Measurements from ENCODE around the gene ATF7.

Gene ATF7

GRCh38 chr12:53508534-53509170 is 117.5 kb downstream of the ATF7 start:
- ATAC-seq: peak; percentile 95
- TF ChIP-seq, protein P1, sequence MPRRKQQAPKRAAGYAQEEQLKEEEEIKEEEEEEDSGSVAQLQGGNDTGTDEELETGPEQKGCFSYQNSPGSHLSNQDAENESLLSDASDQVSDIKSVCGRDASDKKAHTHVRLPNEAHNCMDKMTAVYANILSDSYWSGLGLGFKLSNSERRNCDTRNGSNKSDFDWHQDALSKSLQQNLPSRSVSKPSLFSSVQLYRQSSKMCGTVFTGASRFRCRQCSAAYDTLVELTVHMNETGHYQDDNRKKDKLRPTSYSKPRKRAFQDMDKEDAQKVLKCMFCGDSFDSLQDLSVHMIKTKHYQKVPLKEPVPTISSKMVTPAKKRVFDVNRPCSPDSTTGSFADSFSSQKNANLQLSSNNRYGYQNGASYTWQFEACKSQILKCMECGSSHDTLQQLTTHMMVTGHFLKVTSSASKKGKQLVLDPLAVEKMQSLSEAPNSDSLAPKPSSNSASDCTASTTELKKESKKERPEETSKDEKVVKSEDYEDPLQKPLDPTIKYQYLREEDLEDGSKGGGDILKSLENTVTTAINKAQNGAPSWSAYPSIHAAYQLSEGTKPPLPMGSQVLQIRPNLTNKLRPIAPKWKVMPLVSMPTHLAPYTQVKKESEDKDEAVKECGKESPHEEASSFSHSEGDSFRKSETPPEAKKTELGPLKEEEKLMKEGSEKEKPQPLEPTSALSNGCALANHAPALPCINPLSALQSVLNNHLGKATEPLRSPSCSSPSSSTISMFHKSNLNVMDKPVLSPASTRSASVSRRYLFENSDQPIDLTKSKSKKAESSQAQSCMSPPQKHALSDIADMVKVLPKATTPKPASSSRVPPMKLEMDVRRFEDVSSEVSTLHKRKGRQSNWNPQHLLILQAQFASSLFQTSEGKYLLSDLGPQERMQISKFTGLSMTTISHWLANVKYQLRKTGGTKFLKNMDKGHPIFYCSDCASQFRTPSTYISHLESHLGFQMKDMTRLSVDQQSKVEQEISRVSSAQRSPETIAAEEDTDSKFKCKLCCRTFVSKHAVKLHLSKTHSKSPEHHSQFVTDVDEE (CRISPR knock-in tag; IDR thresholded peaks at IDR 0.05): no peak
- no peak for TF ChIP-seq ZNF70 (CRISPR knock-in tag; IDR thresholded peaks at IDR 0.05)
- TF ChIP-seq PATZ1 (CRISPR knock-in tag; IDR thresholded peaks at IDR 0.05; ENCODE audit: borderline replicate concordance): no peak
- TF ChIP-seq, protein P2, sequence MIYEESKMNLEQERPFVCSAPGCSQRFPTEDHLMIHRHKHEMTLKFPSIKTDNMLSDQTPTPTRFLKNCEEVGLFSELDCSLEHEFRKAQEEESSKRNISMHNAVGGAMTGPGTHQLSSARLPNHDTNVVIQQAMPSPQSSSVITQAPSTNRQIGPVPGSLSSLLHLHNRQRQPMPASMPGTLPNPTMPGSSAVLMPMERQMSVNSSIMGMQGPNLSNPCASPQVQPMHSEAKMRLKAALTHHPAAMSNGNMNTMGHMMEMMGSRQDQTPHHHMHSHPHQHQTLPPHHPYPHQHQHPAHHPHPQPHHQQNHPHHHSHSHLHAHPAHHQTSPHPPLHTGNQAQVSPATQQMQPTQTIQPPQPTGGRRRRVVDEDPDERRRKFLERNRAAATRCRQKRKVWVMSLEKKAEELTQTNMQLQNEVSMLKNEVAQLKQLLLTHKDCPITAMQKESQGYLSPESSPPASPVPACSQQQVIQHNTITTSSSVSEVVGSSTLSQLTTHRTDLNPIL (CRISPR knock-in tag; IDR thresholded peaks at IDR 0.05; ENCODE audit: low read depth): no peak
- TF ChIP-seq, protein P3, sequence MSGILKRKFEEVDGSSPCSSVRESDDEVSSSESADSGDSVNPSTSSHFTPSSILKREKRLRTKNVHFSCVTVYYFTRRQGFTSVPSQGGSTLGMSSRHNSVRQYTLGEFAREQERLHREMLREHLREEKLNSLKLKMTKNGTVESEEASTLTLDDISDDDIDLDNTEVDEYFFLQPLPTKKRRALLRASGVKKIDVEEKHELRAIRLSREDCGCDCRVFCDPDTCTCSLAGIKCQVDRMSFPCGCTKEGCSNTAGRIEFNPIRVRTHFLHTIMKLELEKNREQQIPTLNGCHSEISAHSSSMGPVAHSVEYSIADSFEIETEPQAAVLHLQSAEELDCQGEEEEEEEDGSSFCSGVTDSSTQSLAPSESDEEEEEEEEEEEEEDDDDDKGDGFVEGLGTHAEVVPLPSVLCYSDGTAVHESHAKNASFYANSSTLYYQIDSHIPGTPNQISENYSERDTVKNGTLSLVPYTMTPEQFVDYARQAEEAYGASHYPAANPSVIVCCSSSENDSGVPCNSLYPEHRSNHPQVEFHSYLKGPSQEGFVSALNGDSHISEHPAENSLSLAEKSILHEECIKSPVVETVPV (CRISPR knock-in tag; IDR thresholded peaks at IDR 0.05): no peak
- no peak for TF ChIP-seq GLIS3 (CRISPR knock-in tag; IDR thresholded peaks at IDR 0.05)
- no peak for TF ChIP-seq SNAI2 (CRISPR knock-in tag; IDR thresholded peaks at IDR 0.05)

GRCh38 chr12:53507603-53507885 is 118.6 kb downstream of the ATF7 start:
- TF ChIP-seq CSDC2 (CRISPR knock-in tag; IDR thresholded peaks at IDR 0.05): no peak

DNA sequence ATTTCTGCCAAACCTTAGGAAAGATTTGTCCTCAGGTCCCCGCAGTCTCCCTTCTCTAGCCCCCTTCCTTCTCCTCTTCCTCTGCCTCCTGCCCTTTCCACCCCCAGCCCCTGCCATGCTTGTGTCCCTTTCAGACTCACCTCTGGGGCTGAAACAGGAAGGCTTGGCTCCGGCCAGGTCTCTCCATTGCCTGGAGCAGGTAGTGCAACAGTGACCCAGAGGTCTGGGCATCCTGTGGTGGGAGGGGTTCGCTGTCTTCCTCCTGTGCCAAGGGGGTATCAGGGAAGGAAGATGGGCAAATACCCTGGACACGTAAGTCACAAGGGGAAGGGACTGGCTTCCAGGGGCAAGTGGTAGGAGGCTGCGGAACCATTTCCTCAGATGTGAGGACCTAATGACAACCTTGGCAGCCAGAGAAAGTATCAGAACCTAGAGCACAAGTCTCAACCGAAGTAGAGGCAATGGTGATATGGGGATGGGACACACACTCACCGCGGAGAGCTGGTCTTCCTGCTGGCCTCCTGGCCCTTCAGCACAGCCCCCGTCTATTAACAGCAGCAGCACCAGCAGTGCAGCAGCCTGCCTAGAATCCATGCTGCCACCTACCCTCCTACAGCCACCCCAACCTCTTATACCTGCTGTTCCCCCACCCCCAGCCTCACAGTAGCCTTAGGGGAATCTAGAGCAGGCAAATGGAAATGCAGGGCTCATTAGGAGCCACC is 119.1 kb downstream of the ATF7 start, which contains the start of gene NPFF:
TSS of gene NPFF (minus strand) at position 604 of the 722 bp plus-strand sequence. CDS start at position 594, 10 bp downstream.
- no peak for ATAC-seq
- TF ChIP-seq BACH2 (CRISPR knock-in tag; IDR thresholded peaks at IDR 0.05; ENCODE audit: borderline replicate concordance) (no peak), OSR1 (CRISPR knock-in tag; IDR thresholded peaks at IDR 0.05) (no peak), ESRRG (CRISPR knock-in tag; IDR thresholded peaks at IDR 0.05) (no peak), ZNF8 (CRISPR knock-in tag; IDR thresholded peaks at IDR 0.05) (no peak), GLIS3 (CRISPR knock-in tag; IDR thresholded peaks at IDR 0.05) (no peak), SNAI2 (CRISPR knock-in tag; IDR thresholded peaks at IDR 0.05) (no peak), PATZ1 (CRISPR knock-in tag; IDR thresholded peaks at IDR 0.05; ENCODE audit: borderline replicate concordance) (no peak), TCF4 (CRISPR knock-in tag; IDR thresholded peaks at IDR 0.05; ENCODE audit: borderline replicate concordance) (no peak), TOX (CRISPR knock-in tag; IDR thresholded peaks at IDR 0.05; ENCODE audit: borderline replicate concordance) (no peak), ARNTL (CRISPR knock-in tag; IDR thresholded peaks at IDR 0.05; ENCODE audit: borderline replicate concordance, low read depth) (no peak), ZFP3 (CRISPR knock-in tag; IDR thresholded peaks at IDR 0.05) (no peak), ZC3H10 (CRISPR knock-in tag; IDR thresholded peaks at IDR 0.05) (no peak), ISL1 (CRISPR knock-in tag; IDR thresholded peaks at IDR 0.05) (no peak), PPARA (CRISPR knock-in tag; IDR thresholded peaks at IDR 0.05; ENCODE audit: borderline replicate concordance) (no peak), CSDC2 (CRISPR knock-in tag; IDR thresholded peaks at IDR 0.05) (no peak)
- TF ChIP-seq, protein P2 (CRISPR knock-in tag; IDR thresholded peaks at IDR 0.05; ENCODE audit: low read depth): no peak
- TF ChIP-seq, protein P3 (CRISPR knock-in tag; IDR thresholded peaks at IDR 0.05): no peak
- TF ChIP-seq, protein P1 (CRISPR knock-in tag; IDR thresholded peaks at IDR 0.05): no peak

More at GRCh38 chr12:53507603-53507885, 118.6 kb downstream of the ATF7 start:
- no peak for ATAC-seq
